Fibroblast of skin of right biceps (primary cell): ENCODE results near the gene LCN15.
"Not testable (repeated sequence)": the region's sequence is repeated elsewhere in the genome, so short reads cannot be mapped to it uniquely, and the experiment has no call there.

Experiments
- DNase-seq: peaks from one replicate; pipeline ENCODE4 v3.0.0-alpha.2; 2013

LCN15 gene

DNA sequence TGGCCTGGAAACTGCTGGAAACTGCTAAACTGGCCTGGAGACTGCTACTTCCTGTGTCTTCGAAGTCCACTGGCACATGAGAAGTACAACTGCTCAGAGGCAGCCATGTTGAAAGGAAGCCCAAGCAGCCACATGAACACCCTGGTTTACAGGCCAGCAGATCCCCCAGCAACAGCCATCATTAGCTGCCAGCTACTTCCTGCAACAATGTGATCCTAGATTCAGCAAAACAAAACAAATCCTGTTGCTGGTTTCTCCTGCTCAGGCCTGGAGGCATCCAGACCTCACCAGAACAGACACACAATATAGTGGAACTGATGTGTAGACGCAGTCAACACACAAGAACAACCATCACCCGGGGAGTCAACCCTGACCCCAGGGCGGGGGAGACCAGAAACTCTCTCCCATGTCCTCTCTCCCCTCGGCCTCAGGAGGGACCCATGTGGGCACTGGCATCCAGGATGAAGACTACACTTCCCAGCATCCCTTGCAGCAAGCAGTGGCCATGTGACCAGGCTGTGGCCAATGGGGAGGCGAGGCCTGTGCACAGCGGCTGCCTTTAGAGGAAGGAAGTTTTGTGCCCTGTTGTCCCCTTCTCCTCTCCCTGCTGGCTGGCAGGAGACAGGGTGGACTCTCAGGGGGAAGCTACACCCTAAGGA, 9.2 kb upstream of the LCN15 start:
- DNase-seq = no peak

DNA sequence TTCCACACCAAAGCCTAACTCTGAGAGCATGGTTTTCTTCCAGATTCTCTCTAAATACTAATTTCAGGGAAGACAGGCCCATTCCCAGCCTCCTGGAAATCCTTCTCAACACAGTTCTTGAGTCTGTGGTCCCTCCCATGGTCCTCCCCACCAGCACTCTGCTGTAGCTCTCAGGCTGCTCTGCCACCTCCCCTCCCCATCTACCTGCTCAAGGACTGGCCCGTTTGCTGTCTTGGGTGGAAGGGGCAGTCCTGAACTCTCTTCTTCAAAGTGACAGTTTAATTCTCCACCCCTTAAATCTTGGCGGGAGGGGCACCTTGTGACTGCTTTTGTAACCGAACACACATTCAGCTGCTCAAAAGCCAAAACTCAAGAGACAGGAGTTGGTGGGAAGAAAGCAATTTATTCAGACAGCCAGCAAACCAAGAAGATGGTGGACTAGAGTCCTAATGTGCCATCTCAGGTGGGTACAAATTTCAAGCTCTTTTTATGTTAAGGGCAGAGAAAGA, 7.6 kb upstream of the LCN15 start:
- no peak for DNase-seq

DNA sequence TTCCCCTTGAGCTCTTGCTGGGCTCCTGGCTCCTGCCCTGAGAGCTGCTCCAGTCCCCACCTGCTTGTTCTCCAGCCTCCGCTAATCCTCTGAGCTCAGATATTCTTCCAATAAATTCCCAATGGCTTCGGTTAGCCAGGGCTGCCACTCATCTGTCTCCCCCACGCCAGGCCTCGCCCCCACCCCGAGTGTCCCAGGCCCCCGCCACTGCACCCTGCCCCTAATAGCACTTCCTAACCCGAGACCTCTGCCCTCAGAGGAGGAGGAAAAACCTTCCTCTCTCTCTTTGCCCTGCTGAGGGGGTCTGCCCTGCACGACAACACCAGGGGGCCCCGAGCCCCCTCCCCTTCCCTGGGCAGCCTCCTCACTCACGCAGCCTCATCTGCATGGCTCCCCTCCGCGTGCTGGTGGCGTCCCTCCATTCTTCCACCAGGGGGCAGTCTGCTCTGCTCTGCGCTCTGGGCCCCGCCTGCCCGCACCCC, 5.4 kb upstream of the LCN15 start:
- DNase-seq = no peak

DNA sequence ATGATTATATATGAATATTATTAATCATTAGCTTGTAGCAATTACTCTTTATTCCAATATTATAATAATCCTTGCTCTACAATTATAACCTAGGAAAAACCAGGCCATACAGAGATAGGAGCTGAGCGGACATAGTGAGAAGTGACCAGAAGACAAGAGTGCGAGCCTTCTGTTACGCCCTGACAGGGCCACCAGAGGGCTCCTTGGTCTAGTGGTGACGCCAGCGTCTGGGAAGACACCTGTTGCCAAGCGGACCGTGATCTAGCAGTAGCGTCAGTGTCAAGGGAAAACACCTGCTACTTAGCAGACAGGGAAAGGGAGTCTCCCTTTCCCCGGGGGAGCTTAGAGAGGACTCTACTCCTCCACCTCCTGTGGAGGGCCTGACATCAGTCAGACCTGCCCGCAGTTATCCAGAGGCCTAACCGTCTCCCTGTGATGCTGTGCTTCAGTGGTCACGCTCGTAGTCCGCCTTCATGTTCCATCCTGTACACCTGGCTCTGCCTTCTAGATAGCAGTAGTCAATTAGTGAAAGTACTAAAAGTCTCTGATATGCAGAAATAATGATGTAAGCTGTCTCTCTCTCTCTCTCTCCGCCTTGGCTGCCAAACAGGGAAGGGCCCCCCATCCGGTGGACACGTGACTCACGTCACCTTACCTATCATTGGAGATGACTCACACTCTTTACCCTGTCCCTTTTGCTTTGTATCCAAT, 2.2 kb upstream of the LCN15 start:
- DNase-seq = peak; percentile 22

DNA sequence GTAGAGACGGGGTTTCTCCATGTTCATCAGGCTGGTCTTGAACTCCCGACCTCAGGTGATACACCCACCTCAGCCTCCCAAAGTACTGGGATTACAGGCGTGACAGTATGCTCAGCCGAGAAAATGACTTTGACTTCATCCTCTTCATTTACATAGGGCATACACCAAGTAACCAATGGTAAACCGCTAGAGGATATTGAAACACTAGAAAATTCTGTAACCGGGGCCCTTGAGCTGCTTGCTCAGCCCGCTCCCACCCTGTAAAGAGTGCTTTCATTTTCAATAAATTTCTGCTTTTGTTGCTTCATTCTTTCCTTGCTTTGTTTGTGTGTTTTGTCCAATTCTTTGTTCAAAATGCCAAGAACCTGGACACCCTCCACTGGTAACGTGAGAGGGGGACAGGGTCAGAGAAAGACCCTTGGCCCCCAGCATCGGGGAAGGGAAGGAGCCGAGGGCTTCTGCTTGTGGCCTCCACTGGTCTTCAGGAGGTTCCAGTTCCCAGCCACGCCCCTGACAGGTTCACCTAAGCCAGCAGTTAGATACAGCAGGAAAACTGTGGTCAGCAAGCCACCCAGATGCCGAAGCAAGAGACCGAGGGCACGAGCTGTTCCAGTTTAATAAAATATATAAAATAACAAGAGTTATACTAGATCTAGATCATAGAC, 1.6 kb upstream of the LCN15 start:
- DNase-seq = not testable (repeated sequence)

DNA sequence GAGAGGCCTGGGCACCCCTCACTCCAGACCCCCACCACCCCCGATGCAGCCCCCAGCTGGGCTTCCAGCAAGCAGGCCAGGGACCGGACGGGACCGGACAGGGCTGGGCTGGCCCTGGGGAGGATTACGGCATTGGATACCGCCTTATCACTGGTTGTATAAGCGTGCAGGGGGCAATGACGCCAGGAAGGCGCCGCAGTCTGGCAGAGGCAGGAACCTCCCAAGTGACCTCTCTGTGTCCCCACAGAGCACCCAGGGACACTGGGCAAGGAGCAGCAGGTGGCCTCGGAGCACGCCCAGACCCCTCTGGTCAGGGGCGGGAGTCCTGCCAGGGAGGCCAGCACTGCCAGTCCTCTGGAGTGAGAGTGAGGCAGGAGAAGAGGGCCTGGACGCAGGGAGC, 723 bp upstream of the LCN15 start:
- no peak for DNase-seq

DNA sequence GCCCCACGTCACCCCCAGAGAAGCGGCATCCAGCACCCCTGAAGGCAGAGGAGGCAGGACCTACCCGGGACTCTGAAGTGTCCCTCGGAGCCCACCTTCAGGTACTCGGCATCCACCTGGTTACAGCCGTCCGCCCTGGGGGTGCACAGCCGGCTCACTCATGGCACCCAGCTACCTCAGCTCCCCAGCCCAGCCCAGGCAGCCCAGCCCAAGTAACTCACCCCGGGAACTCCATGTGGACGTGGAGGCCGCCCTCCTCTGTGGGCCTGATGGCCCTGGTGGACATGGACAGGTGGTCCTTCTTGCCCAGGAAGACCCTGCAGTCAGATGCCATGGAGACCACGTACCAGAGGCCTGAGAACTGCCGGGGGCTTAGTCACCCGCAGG, 676 bp downstream of the LCN15 start:
- no peak for DNase-seq

DNA sequence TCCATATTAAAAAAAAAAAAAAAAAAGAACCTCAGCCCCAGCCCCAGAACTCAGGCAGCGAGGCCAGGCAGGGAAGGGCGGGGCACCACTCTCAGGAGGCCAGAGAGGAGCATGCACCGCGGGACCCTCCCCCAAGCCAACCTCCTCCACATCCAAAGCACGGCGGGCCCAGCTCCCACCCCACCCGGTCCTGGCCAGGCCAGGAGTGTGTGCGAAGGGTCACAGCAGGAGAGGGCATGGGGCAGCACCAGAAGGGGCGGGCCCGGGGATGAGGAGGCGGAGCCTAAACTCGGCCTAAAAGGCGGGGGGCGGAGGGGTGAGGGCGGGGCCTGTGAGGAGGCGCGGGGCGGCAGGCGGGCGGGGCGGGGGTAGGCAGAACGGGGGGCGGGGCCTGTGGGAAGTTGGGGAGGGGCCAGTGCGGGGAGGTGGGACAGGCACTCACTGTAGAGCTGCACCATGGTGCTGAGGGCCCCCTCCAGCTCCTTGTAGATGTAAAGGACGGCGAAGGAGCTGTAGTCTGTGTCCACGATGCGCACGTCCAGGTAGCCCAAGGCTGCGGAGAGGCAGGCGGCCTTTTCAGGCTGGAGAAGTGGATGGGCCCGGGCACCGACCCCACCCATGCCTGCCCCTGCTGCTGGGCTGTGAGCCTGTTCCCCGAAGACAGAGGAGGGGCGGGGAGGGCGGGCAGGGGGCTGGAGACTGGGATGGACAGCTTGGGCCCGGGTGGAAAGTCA, 1.2 kb downstream of the LCN15 start:
- DNase-seq = peak; percentile 40

DNA sequence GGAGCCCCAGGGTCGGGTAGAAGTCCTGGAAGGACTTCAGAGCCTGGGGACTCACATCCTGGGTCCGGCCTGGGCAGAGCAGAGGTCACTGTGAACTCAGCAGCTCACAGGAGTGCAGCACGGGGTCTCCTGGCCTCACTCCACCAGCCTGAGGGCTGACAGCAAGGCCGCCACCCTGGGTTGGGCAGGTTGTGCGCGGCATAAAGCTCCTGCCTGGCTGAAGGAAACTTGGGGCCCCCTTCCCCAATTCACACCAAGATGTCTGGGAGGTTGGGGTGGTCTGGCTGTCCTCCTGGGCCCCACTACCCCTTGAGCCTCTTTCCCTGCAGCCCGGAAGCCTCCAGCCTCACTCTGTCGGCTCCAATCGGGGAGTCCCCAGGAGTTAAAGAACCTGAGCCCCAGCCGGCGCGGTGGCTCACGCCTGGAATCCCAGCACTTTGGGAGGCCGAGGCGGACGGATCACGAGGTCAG, 2.1 kb downstream of the LCN15 start:
- no peak for DNase-seq

DNA sequence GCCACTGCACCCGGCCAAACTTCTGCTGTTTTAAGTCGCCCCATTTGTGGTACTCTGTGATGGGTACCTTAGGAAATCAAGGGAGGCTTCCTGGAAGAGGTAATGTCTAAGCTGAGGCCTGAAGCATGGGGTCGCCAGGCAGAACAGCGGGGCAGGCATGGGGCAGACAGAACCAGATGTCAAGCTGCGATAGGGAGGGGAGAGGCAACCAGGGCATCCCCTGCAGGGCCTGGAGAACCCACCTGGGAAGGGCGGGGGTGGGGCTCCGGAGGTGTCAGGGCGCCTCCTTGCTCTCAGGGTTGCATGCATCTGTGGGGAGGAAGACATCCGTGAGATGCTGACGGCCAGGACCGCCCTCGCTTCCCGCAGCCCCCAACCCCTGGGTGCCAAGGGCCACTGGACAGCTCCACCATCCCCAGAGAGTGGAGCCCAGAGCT, 2.8 kb downstream of the LCN15 start:
- no peak for DNase-seq

DNA sequence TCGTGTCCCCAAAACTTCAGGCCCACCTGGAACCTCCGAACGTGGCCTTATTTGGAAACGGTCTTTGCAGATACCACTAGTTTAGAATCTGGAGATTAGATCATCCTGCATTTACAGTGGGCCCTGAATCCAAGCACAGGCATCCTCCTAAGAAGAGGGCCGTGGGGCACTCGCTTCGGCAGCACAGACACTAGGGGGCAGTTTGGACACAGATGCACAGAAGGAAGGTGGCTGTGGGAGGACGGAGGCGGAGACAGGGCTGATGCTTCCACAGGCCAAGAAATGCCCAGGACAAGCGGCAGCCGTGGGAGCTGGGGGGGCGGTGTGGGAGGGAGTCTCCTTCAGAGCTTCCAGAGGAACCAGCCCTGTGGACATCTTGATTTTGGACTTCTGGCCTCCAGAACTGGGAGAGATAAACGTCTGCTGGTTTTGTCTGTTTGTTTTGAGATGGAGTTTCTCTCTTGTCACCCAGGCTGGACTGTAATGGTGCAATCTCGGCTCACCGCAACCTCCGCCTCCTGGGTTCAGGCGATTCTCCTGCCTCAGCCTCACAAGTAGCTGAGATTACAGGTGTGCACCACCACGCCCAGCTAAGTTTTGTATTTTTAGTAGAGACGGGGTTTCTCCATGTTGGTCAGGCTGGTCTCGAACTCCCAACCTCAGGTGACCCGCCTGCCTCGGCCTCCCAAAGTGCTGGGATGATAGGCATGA, 3.3 kb downstream of the LCN15 start:
- DNase-seq = peak; percentile 46

DNA sequence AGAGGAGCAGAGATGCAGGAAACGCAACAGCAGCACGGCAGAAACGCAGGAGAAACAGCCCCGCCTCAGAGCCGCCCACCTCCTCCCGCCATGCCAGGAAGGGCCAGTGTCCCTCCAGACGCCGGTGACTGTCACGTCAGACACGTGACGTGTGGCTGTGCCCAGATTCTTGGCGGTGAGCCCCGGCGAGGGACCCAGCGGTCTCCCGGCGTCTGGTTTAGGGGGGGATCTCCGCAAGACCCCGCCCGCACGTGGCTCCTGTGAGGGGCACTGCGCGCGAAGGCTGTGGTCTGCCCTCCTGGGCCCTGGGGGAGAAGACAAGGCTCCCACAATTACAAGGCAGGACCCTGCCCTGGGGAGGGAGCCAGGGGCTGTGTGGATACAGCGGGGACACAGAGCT, 3.9 kb downstream of the LCN15 start:
- DNase-seq = no peak

DNA sequence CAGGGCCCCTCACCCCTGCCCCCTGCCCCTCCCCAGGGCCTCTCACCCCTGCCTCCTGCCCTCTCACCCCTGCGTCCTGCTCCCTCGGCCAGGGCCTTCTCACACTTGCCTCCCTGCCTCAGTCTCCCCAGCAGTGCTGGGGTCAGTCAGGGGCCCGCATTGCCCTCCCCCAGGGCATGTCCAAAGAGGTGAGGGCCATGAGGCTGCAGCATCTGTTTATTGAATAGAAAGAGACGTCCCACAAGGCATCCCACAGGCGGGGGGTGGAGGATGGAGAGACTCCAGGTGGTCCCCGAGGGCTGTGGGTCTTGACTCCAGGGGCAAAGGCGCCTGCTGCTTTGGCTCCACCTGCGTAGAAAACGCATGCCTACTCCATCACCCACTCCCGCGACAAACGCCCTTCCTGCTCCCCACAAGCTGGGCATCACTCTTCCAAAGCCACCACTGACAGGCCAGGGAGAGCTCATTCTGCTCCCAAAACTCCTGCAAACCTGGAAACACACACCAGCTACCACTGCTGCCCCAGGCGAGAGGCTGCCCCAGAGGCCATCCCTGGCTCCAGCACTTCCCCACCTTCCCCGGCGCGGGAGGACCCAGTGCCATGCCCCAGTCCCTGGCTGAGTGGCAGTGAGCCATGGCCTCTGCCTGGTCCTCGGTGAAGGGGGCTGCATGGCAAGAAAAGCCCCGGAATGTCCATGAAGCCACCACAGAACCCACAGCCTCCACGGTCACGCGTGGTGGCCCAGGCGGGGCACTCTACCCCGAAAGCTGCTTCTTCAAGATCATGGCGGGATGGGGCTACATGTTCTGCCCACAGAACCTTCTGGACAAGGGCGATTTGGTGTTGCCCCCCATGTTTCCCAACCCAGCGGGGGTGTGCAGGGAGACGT, 4.6 kb downstream of the LCN15 start:
- DNase-seq = no peak

DNA sequence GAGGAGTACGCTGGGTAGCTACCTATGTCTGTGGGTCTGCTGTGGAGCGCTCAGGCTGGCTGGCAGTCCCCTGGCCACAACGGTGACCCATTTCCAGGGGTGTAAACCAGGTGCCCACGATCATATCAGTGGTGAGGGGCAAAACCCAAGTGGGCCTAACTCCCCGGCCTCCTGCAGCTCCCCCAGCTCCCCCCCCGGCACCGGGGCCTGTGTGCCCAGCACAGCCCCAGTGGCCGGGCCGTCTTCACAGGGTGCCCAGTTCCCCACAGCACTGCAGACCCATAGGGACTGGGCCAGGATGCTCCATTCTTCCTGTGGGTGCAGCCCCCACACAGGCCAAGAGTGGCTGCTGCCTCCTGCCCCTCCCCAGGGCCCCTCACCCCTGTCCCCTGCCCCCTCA, 5.3 kb downstream of the LCN15 start:
- DNase-seq = no peak

DNA sequence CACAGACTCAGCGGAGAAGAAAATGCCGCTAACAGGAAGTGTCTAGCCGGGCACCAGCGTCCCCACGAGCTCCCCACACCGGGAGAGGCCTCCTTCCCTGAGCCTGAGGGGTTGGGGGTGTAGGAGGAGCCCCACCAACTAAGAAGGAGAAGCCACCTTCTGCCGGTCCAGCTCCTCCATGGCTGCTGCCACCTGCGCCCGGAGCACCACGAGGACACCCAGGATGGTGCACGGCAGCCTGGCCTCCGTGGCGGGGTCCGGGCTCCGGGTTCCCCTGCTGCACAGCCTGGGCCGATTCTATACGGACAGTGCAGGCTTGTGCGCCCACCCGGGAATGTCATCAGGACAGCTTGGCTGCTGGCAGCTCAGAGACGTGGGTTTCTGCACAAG, 6.6 kb downstream of the LCN15 start:
- no peak for DNase-seq

DNA sequence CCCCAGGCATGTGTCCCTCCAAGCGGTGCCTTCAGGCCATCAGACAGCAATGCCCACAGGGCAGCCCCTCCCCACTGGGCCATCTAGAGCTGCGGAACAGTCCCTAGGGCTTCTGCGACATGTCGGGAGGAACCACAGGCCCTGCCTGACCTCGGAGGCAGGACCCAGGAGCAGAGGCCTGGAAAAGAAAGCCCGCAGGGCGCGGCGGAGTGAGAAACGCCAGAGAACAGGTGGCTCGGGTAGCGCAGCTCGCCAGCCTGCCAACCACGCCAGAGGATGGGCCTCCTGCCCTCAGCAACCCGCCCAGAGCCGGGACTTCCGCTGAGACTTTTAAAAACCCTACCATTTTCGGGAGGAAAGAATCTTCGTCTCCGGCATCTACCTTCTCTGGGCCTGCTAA, 7.0 kb downstream of the LCN15 start:
- no peak for DNase-seq

DNA sequence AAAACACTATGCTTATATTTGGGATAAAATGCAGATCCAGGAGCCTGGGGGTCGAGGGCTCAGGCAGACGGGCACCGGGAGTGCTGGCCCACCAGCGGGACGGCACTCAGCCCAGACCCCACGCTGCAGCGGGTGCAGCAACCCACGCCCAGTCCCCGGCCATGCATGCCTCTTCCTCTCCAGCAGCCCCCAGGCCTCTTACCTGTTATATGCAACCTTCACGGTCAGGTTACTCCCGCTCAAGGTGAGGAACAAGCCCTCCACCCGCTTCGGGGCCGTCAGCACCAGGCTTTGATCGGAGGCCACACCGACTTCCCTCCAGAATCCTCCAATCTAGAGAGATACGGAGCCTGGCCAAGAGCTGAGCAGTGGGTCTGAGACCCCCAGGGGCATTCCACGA, 7.5 kb downstream of the LCN15 start:
- no peak for DNase-seq

DNA sequence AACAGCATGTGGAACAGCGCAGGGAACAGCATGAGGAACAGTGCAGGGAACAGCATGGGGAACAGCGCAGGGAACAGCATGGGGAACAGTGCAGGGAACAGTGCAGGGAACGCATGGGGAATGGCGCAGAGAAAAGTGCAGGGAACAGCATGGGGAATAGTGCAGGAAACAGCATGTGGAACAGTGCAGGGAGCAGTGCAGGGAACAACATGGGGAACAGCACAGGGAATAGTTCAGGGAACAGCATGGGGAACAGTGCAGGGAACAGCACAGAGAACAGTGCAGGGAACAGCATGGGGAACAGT, 8.2 kb downstream of the LCN15 start:
- no peak for DNase-seq

DNA sequence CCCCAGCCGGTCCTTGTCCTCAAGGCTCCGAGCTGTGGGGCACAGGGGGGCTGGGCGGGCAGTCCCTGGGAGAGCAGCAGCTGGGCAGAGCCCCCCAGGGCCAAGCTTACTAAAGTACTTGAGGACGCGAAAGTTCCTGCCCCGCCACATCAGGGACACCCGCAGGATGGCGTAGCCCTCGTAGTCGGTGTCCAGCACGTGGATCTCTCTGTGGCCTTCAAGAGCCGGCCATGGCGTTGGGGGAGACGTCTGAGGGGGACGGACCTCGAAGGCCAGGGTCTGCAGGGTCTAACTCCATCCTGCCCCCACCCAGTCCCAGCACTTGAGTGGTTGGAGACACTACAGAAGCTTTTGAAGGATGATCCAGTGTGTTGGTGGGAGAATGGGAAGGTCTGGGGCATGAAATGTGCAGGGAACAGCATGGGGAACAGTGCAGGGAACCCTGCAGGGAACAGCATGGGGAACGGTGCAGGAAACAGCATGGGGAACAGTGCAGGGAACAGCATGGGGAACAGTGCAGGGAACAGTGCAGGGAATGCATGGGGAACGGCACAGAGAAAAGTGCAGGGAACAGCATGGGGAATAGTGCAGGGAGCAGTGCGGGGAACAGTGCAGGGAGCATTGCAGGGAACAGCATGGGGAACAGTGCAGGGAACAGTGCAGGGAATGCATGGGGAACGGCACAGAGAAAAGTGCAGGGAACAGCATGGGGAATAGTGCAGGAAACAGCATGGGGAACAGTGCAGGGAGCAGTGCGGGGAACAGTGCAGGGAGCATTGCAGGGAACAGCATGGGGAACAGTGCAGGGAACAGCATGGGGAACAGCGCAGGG, 8.8 kb downstream of the LCN15 start:
- DNase-seq = not testable (repeated sequence)

DNA sequence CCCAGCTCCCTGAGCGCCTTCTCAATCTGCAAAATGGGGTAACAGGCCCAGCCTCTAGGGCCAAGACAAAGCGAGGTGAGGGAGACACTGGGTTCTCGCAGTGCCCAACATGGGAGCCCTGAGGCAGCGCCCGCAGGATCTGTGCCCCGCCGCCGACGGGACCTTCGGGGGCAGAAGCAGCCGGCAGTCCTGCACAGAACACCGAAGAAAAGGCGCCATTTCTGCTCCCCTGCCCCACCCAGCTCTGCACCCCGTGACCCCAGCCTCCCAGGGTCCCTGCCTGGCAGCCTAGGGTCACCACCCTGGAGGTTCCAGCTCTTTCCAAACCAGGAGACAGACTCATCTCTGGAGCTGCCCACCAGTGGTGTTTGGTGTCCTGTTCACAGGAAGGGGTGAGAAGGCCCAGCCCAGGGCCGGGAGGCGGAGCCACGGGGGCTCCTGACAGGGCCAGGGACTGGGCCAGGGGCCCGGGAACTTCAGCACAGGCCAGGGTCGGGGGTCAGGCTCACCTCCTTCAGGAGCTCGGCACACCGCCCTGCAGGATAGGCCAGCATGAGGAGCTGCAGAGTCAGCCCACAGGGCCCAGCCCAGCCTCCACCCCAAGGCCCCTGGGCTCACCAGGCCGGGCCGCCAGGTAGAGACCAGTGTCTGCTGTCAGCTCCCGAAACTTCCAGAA, 9.6 kb downstream of the LCN15 start:
- DNase-seq = no peak
